GM11168 (cell line): ENCODE data around the gene SLC46A3.
"Not testable (repeated sequence)": the region's sequence is repeated elsewhere in the genome, so short reads cannot be mapped to it uniquely, and the experiment has no call there.

Experiments used
- in situ Hi-C: fragments of 300-500 bp; cut with MboI; formaldehyde crosslinking; loops from one replicate; pipeline ENCODE4 v1.12.0; 2022; ENCODE audit warnings: low sequenced_read_pairs; ENCODE audit not compliant: unreplicated experiment

SLC46A3 gene

GRCh38 chr13:28685114-28685513 lies 33.7 kb downstream of the SLC46A3 start:
- in situ Hi-C loops, result no loop called here

- in situ Hi-C loops, result no loop called here
Measured at GRCh38 chr13:28684257-28684656, 34.5 kb downstream of the SLC46A3 start.

- in situ Hi-C loops, result not testable (repeated sequence)
Measured at GRCh38 chr13:28683169-28683568, 35.6 kb downstream of the SLC46A3 start.

- in situ Hi-C loops, result no loop called here
Measured at GRCh38 chr13:28680541-28680940, 38.2 kb downstream of the SLC46A3 start.

- in situ Hi-C loops, result no loop called here
Measured at GRCh38 chr13:28679628-28680027, 39.1 kb downstream of the SLC46A3 start.

GRCh38 chr13:28678809-28679208 lies 40.0 kb downstream of the SLC46A3 start:
- in situ Hi-C loops, result no loop called here

- in situ Hi-C loops, result no loop called here
Measured at GRCh38 chr13:28671126-28671792, 47.5 kb downstream of the SLC46A3 start.

GRCh38 chr13:28666897-28667488 lies 51.8 kb downstream of the SLC46A3 start:
- in situ Hi-C loops, result loop anchor here (10.0 kb wide), 1 partner anchor 128 kb away; no protein-coding TSS in a partner anchor

GRCh38 chr13:28659621-28659970 lies 59.2 kb downstream of the SLC46A3 start:
- in situ Hi-C loops, result no loop called here

- in situ Hi-C loops, result no loop called here
Measured at GRCh38 chr13:28658796-28659620, 59.8 kb downstream of the SLC46A3 start, which contains the start of gene POMP. Gene POMP (plus strand): TSS chr13:28659130. CDS start chr13:28659185, 55 bp downstream.

GRCh38 chr13:28658539-28658795 lies 60.3 kb downstream of the SLC46A3 start:
- in situ Hi-C loops, result no loop called here

- in situ Hi-C loops, result no loop called here
Measured at GRCh38 chr13:28657784-28658538, 60.8 kb downstream of the SLC46A3 start.

GRCh38 chr13:28655561-28655960 lies 63.2 kb downstream of the SLC46A3 start:
- in situ Hi-C loops, result no loop called here

- in situ Hi-C loops, result no loop called here
Measured at GRCh38 chr13:28654276-28654675, 64.5 kb downstream of the SLC46A3 start.

- in situ Hi-C loops, result no loop called here
Measured at GRCh38 chr13:28653111-28653510, 65.7 kb downstream of the SLC46A3 start.

- in situ Hi-C loops, result no loop called here
Measured at GRCh38 chr13:28651810-28652401, 66.9 kb downstream of the SLC46A3 start.

GRCh38 chr13:28650284-28650683 lies 68.5 kb downstream of the SLC46A3 start:
- in situ Hi-C loops, result no loop called here
